ENCODE results near the gene GDPD1.
"Not testable (repeated sequence)": the region's sequence is repeated elsewhere in the genome, so short reads cannot be mapped to it uniquely, and the experiment has no call there.

- TF ChIP-seq, protein P1, sequence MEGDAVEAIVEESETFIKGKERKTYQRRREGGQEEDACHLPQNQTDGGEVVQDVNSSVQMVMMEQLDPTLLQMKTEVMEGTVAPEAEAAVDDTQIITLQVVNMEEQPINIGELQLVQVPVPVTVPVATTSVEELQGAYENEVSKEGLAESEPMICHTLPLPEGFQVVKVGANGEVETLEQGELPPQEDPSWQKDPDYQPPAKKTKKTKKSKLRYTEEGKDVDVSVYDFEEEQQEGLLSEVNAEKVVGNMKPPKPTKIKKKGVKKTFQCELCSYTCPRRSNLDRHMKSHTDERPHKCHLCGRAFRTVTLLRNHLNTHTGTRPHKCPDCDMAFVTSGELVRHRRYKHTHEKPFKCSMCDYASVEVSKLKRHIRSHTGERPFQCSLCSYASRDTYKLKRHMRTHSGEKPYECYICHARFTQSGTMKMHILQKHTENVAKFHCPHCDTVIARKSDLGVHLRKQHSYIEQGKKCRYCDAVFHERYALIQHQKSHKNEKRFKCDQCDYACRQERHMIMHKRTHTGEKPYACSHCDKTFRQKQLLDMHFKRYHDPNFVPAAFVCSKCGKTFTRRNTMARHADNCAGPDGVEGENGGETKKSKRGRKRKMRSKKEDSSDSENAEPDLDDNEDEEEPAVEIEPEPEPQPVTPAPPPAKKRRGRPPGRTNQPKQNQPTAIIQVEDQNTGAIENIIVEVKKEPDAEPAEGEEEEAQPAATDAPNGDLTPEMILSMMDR (IDR thresholded peaks at IDR 0.05) = not testable (repeated sequence)
- TF ChIP-seq PRDM15 (CRISPR knock-in tag; IDR thresholded peaks at IDR 0.05); IRF2 (CRISPR knock-in tag; IDR thresholded peaks at IDR 0.05; ENCODE audit: borderline replicate concordance, low read depth): not testable (repeated sequence)
These were observed 70.1 kb downstream of the GDPD1 start for GRCh38 chr17:59290302-59290998.

Data from WTC11 (cell line).